Measurements from ENCODE around the gene CCDC33.

The CCDC33 gene

DNA sequence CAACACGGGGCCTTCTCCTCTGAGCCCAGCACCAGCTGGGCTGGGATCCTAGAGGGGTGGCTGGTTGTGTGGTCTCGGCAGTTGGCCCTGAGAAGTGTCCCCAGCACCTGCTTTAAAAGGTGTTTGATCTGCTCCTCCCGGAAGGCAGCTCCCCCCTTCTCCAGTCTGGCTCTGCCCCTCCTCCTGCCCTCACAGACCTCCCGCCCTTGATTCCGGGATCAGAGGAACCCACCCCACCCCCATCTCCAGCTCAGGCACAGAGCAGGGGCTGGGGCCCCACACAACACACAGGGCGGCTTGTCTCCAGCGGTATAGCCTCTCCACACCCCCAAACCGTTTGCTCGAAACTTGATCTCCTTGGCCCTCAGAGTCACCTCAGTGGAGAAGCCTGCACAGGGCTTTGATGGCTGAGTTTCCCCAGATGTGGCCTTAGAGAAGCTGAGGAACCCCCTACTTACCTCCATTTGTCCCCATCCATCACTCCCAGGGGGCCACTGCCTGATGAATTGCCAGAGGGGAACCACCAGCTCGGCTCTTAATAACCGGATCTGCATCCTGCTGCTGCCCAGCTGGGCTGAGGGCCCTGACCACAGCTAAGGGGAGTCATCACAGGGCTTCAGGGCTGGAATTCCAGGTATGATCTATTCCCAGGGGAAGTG is 27.1 kb upstream of the CCDC33 start:
- no peak for DNase-seq (ENCODE audit: low read depth in 2 of 2)

- DNase-seq (ENCODE audit: low read depth in 2 of 2) = no peak
These were observed 26.6 kb upstream of the CCDC33 start for GRCh38 chr15:74209560-74209958.

DNA sequence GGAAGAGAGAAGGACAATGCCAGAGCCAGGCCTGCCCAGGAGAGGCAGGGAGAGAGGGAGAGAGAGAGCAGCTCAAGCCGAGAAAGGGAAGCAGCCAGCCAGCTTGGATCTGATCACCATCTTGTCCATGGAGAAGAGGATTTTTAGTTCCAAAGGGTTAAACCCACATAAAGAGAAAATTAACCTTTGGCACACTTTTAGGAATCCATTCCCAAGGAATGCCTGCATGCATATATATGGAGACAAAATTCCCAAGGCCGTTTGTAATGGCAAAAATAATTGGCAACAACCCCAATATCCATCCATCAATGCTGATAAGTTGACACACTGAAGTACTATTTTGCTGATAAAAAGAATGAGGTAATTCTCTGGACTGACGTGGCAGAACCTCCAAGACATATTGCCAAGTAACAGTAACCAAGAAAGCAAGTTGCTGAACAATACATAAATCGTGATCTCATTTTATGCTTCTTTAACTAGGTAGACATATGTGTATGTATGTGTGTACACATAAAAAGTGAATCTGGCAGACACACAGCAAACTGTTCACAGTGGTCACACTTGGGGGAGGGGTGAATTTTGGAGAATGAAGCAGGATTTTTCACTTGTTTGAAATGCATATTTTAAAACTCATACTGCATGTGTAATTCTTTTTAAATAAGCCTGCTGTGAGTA is 26.0 kb upstream of the CCDC33 start:
- no peak for DNase-seq (ENCODE audit: low read depth in 2 of 2)

- no peak for DNase-seq (ENCODE audit: low read depth in 2 of 2)
These were observed 25.4 kb upstream of the CCDC33 start for GRCh38 chr15:74210729-74211128.

GRCh38 chr15:74211656-74212055 is 24.5 kb upstream of the CCDC33 start:
- DNase-seq (ENCODE audit: low read depth in 2 of 2) = no peak

GRCh38 chr15:74212494-74212893 is 23.6 kb upstream of the CCDC33 start:
- DNase-seq (ENCODE audit: low read depth in 2 of 2) = no peak

DNA sequence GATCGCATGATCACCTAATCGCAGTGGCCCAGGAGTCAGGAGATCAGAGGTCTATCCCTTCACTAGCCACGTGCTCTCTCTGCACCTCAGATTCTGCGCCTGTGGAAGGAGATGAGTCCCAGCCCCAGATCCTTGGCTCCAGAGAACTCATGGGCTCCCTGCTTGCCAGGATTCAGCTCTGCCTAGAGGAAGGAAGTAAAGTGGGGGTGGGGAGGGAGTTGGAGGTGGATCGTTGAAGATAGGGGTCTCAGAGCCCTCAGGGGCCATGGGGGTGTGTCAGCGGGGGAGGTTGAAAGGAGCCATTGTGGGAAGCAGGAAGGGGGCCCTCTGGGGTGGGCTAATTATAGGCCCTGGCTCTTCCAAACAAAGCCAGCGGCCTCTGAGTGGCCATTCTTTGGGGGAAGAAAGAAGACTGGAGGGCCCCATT is 22.3 kb upstream of the CCDC33 start:
- DNase-seq (ENCODE audit: low read depth in 2 of 2) = no peak

- DNase-seq (ENCODE audit: low read depth in 2 of 2) = no peak
These were observed 21.7 kb upstream of the CCDC33 start for GRCh38 chr15:74214324-74215021.

GRCh38 chr15:74215958-74216357 is 20.2 kb upstream of the CCDC33 start:
- no peak for DNase-seq (ENCODE audit: low read depth in 2 of 2)

GRCh38 chr15:74216949-74217348 is 19.2 kb upstream of the CCDC33 start:
- no peak for DNase-seq (ENCODE audit: low read depth in 2 of 2)

DNA sequence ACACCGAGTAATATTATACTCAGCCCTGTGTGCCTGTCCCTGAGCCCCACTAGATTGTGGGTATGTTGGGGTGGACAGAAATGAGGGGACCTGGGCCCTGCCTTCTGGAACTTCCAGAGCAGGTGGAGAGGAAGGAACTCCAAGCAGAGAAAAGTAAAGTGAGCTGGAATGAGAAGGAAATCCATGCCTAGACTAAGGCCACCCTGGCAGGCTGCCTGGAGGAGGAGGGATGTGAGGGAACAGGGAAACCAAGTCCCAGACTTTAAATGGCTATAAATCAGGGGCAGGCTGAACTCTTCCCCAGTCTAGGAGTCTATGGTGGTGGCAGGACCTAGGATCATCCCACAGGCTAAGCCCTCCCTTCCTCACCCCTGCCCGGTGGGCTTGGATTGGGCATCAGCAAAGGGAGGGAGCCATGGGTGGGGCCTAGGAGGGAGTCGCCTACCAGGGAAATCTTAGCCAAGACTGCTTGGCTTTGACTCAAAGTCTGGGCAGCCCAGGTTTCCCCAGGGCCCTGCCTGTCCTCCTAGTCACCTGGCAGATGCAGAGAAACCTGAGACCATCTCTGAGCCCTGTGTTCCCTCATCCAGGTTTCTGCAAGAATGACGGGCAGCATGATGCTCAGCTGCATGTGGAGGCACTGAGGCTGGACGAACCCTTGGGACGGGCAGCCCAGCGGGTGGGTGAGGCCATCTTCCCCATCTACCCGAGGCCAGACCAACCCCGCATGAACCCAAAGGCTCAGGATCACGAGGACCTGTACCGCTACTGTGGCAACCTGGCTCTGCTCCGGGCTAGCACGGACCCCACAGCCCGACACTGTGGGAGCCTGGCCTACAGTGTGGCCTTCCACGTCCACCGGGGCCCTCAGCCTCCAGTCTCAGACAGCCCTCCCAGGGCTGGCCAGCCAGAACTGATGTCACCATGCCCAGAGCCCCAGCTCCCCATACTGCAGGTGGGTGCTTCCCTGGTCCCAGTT is 17.9 kb upstream of the CCDC33 start:
- no peak for DNase-seq (ENCODE audit: low read depth in 2 of 2)

DNA sequence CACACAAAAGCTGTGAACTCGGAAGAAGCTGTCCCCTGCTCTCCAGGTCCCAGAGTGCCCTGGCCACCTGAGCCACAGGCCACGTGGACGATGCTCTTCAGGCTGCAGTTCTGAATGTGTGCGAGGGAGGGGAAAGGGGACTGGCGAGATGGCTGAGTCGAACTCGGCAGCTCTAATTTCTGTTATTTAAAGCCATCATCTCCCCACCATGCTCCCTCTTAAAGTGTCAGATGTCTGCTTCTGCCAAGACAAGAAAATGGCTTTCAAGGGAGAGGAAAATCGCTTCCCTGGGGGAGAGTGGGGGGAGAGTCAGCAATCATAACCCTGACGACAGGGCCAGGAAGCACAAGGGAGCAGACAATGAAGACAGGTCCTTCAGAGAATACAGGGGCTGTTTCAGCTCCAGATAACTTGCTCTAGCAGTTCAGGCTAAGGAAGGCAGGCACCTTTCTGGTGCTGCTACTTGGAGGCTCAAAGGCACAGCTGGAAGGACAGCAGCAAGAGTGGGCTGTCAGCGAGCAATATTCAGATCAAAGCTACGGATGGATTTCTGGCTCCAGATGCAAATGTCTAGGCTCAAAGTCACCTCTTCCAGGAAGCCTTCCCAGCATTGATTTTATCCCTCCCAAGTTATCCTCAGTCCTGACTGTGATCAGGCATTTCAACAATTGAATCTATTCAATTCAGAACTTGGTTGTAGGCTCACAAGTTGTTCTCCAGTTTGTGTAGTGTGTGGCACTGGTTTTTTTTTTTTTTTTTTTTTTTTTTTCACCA is 15.5 kb upstream of the CCDC33 start:
- no peak for DNase-seq (ENCODE audit: low read depth in 2 of 2)

DNA sequence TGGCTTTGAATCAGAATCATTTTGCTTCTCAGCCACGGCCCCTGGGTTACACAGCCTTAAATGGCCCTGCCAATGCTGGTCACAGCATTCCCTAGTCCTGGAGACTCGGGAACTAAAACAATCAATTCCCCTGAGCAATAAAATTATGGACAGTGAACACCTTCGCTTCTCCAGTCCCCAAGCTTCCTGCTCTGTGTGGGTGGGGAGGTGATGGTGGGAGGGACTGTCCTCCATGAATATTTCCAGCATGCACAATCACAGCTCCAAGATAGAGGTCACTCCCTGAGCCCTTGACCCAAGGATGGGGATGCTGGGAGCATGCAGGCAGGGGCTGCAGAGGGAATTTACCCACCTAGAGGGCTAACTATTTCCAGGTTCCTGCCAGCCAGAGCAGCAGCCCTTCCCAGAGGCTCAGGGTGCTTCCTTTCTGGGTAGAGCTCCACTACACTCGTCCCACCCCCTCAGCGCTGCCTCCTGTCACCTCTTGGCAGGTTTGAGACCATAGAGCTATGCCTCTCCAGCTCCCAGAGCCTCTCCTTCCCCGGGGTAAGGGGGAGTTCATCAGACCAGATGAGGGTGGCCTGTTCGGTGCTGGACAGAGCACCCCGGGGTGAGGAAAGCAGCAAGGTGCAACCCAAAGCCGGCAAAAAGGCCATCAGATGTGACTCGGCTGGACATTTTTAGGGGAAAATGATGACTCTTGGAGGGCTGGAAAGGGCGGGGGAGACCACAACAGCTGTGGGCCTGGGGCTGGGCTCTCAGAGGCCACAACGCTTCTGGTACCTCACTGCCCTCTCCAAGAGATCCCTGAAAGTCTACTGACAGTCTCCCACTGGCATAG is 14.5 kb upstream of the CCDC33 start:
- DNase-seq (ENCODE audit: low read depth in 2 of 2) = no peak

DNA sequence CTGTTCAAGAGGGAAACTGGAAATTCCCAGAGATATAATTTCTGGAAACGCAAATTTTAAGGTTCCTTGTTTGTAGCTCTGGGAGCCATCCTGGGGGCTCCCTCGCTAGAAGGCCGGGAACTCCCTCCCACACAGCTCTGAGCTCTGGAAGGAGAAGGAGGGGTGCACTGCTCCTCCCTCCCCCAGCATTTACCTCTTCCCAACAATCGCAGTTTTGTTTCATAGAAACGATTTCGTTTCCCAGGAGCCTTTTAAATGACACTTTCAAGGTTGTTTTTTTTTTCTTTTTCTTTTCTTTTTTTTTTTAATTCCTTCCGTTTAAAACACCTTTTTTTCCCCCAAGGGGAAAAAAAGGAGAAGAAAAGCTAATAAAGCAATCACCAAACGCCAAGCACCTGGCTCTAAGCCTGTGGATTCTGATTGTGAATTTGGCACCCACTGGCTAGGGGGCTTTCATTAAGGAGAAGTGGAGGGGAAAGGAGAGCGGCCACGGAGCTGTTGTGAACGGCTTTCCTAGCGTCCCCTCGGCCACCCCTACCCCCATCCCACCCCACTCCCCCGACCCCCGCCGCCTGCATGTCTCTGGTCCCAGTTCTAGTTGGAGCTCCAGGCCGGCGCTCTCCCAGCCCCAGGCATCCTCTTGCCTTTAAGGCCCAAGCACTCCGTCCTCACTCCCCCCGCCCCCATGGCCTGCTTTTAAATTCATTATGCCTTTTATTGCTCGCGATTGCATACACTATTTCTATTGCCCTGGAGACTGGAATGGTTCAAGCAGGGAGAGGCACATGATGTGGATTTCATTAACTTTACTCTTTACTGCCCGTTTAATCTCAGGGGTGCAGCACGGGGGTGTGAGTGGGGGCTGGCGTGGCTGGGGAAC is 13.6 kb upstream of the CCDC33 start:
- no peak for DNase-seq (ENCODE audit: low read depth in 2 of 2)

DNA sequence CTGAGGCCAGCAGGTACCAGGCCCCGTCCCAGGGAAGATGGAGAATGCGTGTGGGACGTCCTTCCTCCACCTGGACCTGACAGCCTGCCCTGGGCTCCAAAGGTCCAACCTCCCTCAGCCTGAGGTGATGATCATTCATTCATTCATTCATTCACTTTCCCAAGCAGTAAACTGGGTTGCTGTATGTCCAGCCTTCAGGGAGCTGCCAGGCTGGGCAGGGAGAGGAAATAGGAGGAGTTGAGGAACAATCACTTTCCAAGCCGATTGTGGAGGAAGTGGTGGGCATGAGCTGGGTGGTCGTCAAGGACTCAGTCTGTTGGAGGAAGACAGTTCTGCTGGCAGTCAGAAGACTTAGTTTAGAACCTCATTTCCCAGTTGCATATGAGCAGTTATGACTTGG is 10.2 kb upstream of the CCDC33 start:
- DNase-seq (ENCODE audit: low read depth in 2 of 2) = no peak

GRCh38 chr15:74226761-74227540 is 9.2 kb upstream of the CCDC33 start:
- DNase-seq (ENCODE audit: low read depth in 2 of 2) = no peak

DNA sequence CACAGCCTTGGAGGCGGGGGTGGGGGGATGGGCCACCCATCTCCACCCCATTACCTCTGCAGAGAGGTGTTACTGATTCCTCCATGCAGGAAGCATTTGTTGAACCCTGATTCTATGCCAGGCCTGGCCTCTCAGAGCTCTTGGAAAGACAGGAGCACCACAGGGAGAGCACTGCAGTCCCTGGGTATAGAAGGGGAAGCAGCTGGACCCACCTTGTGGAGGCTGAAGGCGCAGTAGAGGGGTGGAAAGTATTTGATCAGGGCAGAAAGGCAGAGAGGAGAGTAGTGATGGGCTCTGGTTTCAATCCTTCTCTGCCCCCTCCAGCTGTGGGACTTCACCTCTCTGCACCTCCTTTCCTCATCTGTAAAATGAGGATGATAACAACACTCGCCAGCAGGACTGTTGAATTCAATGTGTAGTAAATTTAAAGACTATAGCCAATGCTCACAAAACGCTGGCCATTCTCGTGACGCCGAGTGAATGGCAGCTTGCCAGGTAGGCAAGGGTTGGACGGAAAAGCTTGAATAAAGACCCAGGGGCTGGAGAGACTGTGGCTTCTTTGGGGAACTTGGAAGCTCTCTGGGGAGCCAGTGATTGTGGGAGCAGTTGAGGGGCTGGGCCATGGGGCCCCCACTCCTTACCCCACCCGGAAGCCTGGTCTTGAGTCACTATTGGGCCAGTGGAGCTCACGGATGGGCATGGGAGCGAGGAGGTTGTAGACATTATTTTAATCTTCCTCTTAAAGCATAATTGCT is 8.0 kb upstream of the CCDC33 start:
- DNase-seq (ENCODE audit: low read depth in 2 of 2) = no peak

DNA sequence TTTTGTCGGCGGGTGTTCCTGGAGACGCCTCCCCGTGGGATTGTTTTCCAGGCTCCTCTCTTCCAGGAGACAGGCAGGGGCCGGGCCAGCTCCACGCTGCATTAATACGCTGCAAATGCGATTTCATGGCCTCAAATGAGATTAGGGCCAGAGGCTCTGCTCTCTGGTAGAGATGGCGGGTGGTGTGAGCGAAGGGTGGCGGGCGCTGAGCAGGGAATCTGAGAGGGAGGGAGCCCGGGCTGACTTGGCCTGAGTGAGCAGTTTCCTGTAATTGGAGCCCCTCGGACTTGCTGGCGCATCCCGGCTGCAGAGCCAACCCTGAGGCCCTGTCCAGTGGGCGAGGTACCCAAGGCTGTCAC is 7.4 kb upstream of the CCDC33 start:
- DNase-seq (ENCODE audit: low read depth in 2 of 2) = no peak

Measured in stimulated activated CD8-positive, alpha-beta memory T cell treated with anti-CD3 and anti-CD28 coated beads, Interleukin-7, amount 100 ng/mL, for 1 hour (primary cell).